HG03135 (cell line): ENCODE results near the gene COMMD10.
A peak's percentile ranks its signal among the peaks of the same experiment; 100 is the strongest.

Experiments used
- ATAC-seq: cut with Tn5 transposase; IDR thresholded peaks from one replicate; pipeline ENCODE4 v1.9.1; 2021; ENCODE audit warnings: mild to moderate bottlenecking, moderate library complexity; ENCODE audit not compliant: unreplicated experiment

The COMMD10 gene

DNA sequence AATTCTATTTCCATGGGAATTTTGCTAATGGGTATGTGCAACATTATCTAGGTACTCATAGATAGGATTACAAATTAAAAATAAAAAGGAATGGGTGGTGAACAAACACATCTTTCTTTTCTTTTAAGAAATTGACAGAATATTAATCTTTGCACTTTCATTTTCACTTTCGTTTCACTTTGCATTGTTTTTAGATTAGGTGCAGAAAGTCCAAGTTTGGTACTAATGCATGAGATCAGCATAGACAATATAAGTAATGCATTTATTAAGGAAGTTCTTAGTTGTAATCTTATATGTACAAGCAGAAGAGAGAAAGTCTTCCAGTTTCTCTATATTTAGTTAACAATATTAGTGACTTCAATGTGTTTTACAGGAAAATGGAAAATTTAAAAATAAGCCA is 196.5 kb downstream of the COMMD10 start:
- no peak for ATAC-seq

DNA sequence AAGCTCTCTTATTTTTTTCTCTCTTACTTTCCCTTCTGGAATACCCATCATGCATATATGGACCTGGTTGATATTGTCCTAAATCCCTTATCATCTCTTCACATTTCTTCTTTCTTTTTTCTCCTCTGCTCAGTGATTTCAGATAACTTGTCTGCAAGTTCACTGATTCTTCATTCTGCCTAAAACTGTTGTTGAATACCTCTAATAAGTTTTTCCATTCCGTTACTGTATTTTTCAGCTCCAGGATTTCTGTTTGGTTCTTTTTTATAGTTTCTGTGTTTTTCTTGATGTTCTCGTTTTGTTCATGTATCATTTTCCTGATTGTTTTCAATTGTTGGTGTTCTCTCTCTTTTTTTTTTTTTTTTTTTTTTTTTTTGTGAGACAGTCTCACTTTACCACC is 203.7 kb downstream of the COMMD10 start:
- no peak for ATAC-seq

DNA sequence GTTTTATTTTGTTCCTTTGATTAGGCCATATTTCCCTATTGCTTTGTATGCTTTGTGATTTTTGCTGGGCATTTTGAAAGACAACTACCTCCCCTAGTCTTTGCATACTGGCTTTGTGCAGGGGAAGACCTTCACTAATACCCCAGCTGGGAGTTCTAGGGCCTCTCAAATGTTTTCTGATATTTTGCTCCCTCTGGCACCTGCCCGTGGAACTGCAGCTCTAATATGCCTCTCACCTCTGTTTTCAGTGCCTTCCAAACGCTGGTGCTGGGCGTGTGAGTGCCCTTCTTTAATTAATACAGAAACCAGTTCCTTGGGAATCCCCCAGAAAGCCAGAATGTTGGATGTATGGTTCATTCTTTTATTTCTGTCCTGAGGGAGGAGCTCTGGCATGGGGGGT is 204.5 kb downstream of the COMMD10 start:
- no peak for ATAC-seq

DNA sequence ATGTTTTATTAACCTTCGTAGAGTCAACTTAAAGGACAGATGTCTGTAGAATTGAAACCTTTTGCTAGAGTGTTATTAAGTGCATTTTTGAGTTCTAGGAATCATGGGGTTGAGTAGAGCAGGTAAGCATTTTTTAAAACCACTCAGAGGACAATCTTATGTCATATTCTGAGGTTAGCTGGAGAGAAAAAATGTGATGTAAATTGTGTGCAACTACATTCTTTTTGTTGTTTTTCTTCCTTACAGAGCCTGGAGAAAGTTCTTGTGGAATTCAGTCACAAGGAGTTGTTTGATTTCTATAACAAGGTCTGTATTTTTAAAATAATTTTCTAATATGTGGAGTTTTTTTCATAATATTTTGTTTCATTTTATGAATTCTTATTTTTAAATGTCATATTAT is 206.4 kb downstream of the COMMD10 start:
- no peak for ATAC-seq

DNA sequence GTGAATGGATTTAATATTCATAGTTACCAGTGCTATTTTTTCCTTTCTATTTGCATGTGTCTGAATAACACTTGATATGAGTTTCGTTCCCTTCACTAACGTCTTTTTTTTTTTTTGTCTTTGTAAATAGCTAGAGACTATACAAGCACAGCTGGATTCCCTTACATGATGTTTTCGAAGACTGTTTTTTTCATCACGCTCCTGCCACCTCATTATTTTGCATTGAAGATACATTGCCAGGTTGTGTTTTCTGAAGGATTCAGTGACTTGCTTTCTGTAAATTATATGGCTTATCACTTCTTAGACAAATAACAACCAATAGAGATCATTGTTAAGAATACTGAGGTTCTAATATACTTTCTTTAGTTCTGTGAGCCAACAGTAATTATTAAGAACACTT is 207.5 kb downstream of the COMMD10 start:
- ATAC-seq = no peak

DNA sequence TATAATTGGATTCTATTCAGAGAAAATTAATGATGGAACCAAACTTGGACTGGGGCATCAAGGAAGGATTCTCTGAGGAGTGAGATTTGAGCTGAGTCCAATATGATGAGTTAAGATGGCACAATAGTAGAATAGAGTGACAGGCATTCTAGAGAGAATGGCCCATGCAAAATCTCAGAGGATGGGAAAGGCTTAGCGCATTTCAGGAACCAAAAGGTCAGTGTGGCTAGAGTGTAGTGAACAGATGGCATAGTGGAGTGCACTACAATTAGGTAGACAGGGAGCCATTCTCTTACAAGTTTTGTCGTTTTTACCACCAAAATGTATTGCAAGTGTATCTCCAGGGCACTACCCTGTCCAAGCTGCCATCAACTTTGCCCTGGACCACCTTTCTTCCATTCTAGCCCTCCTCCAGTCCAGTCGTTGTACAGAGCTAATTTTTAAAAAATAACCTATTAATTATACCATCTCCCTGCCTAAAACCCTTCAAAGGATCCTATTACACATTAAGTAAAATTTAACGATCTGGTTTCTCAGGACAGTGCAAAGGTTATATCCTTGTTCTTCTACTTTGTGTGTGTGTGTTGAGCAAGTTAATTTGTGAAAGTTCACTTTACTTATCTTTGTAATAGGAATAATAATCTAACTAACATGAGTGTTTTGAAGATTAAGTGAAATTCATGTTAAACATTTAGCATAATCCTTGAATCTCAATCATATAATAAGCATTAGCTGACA is 211.7 kb downstream of the COMMD10 start:
- no peak for ATAC-seq

DNA sequence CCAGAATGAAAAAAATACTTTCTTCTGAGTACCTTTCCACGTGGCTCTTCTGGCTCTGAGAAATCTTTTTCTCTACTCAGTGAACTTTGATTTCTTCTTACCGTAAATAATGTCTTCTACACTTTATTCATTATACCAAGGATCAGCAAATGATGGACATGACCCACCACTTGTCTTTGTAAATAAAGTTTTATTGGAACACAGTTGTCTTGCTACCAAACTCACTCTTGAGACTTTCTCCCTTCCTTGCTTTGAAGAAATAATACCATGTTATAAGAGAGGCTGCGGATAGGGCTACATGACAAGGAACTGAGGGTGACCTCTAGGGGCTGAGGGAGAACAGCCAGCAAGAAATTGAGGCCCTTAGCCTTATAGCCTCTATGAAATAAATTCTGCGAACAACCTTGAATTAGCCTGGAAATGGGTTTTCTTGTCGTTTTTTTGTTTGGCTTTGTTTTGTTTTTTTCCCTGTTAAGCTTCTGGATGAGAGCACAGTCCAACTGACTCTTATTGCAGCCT is 212.5 kb downstream of the COMMD10 start:
- ATAC-seq = no peak

DNA sequence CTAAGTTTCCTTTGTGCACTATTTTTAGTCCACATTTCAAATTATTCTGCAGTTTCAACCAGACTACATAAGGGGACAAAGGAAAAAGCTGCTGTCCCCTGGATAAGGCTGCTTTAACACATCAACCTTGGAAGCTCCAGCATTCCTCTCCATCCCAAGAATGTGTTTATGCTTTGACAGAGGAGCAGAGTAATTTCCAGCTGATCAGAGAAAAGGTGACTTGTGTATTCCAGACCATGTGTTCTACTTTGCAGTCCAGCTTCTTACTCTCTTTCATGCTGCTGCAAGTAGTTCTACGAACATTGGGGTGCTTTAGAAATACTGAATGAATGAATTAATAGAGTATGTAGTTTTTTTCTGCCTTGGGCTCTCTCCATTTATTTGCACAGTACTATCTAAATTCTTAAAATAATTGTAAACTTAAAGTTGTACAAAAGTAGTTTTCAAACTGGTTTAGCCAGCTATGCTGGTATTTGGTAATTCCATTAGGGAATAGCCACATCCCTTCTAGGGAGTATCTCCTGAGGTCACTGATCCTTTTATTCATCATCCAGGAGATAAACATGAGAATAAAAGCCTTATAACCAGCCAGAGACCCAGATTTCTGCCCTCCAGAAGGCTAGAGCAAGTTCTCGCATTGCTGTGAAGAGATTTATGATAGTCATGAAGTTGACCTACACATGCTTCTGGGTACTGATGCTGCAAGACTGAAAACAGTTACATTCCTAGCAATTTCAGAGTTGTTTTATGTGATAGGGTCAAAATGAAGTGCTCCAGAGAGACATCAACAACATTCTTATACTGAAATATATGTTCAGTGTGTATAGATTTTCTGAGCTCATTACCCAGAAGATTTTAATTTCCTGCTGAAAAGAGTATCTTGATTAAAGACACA is 215.2 kb downstream of the COMMD10 start:
- ATAC-seq = no peak

DNA sequence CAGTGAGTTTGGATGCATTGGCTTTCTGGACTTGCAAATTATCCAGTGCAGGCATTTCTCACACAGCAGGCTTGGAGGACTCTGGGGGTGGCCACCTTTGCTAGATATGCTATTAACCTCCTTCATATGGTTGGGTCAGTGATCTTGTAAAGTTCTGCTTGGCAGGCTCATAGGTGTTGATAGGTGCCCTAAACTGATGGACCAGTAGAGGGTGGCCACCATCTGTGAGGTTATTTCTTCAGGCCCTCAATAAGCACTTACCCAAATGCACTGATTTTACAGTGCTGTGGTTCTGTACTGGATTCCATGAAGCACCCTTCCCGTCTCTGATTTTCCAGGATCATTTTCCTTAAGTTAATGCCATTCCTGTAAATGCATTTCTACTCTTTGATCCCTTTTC is 216.3 kb downstream of the COMMD10 start:
- ATAC-seq = no peak

DNA sequence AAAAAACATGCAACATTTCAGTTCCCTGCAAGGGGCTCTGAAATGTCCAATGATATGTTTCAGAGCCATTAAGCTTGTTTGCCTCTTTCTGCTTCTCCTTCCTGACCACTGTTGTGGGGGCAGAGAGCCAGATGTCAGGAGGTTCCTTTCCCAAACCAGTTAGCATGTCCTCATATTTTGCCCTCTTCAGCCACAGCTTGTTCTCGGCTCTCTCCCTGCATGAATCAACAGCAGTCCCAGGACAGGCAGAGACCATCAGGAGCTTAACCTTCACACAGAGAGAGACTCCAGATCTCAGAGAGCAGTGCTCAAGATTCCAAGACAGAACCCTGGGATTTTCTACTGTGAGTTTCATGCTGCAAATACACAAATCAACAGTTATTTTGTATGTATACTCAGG is 218.5 kb downstream of the COMMD10 start:
- ATAC-seq = no peak

DNA sequence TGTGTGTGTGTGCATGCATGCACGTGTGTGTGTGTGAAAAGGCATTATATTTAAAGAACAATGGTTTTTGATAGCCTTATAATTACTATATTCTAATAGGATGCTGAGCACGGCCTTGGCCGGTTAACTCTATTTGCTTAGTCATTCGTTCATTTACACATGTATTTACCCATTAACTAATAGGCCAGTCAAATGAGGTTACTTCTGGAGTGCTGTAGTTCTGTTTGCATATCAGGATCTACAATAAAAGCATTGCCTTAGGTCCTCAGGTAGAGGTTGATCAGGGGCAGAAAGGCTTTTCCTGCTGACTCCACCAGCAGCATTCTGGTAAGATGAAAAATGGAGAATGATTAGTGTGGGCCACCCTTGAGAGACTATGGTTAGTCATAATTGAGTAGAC is 219.0 kb downstream of the COMMD10 start:
- ATAC-seq = no peak

DNA sequence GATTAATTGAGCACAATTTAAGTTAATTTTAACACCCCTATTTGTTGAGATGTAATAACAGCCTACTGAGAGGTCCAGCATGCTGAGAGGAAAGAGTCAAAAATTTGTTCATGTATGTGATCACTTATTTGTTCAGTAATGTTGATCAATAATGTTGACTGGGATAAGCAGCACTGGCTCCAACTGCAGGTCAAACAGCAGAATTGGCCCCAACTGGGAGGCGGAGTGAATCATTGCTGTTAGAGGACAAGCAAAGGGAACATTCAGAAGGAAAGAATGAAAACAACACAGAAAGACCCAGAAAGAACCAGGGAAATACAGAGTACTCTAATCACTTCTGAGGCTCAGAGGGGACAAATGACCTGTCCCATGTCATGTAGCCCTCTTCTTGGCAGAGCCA is 221.1 kb downstream of the COMMD10 start:
- no peak for ATAC-seq

DNA sequence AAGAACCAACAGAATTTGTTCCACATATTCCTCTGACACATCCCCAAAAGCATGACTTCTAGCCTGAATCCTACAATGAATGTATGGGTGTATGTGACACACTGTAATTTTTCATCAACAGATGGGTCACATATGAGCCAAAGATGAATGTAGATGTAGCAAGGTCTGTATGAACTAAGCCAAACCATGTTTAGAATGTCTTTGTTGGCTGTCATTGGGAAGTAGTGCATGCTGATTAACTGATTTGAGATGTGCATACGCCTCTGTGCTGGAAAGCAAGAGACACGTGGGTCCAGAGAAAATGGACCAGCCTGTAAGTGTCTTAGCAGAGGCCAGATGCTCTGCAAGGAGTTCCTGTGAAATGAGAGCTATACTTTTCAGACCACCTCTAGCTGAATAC is 222.0 kb downstream of the COMMD10 start:
- no peak for ATAC-seq

DNA sequence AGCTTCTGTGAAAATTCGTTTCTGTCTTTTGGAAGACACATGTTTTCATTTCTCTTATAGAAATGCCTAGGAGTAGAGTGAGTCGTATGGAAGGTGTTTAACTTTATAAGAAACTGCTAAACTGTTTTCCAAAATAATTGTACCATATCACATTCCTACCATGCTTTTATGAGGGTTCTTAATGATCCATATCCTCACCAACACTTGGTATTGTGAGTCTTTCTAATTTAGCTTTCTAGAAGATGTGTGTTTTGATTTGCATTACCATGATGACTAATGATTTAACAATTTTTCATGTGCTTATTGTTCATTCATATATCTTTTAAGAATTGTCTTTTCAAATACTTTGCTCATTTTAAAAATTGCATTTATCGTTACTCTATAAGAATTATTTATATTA is 223.6 kb downstream of the COMMD10 start:
- ATAC-seq = no peak

DNA sequence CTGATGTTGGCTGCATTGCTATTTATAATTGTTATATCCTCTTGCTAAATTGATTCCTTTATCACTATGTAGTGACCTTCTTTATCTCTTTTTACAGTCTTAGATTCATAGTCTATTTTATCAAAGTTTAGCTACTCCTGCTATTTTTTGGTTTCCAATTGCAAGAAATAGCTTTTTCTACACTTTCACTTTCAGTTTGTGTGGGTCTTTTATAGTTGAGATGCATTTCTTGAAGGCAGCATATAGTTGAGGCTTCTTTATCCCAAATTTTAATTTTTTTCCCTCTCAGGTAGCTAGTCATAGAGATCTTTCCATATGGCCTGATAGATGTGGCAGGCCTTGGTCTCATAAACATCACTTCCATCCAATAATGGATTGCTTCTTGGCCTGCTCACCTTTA is 228.5 kb downstream of the COMMD10 start:
- no peak for ATAC-seq

DNA sequence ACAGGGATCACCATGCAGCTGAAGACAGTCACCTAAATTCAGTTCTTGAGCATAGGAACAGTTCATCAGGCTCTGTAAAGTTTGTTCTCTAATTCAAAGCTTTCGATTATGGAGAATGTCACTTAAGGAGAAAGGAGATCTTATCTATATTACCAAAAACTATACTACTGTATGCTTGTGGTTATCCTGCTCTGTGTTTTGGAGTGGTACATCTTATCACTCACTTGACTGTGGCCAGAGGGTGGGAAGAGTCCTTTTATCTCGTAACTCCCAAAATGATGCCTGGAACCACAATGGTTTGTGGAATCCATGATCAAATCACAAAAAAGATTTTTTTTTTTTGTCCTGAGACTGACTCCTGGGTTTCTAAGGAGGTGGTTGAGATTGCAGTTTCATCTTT is 230.7 kb downstream of the COMMD10 start:
- ATAC-seq = no peak

DNA sequence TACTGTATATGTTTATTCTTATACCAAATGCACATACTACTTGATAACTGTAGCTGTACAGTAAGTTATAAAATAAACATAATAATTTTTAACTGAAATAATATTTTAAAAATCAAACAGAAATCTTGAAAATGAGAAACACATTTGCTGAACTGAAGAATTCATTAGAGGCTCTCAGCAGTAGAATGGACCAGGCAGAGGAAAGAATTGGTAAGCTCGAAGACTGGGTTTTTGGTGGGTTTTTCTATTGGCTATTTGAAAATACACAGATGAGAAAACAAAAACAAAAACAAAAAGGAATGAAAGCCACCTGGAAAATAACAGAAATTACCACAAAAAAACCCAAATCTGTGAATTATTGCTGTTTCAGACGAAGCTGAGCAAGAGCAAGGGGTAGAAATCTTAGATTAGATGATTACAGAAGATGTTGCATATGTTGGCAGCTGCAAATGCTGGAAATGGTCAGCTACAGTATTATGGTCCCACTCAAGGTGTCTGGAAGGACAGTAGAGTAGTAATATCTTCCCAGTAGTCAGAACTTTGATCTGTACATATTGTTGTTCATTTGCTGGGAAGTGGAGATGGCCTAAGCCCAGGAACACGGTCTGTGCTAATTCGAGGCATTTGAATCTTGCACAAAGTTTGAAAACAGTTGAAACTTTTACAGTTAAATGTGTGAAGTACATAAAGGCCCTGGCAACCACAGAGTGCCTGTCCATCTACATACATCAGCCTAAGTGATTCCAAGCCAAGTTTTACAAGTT is 233.4 kb downstream of the COMMD10 start:
- ATAC-seq = no peak

DNA sequence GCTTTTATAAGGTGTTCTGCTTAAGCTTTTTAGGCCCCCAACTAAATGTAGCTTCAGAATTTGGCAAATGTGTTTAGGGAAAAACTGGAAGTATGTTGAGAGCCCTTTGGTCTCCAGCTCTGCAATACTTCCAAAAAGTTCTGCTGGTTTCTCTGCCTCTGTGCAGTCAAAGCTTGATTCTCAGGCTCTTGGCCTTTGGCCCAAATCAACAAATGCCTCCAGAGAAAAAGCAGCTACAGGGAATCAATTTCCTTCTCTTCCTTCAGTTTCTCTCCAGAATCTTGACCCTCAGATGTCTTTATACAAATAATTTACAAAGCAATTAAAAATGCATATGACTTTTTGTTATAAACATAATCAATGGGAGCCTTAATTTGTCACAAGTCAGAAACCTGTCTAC is 235.7 kb downstream of the COMMD10 start:
- ATAC-seq = no peak

DNA sequence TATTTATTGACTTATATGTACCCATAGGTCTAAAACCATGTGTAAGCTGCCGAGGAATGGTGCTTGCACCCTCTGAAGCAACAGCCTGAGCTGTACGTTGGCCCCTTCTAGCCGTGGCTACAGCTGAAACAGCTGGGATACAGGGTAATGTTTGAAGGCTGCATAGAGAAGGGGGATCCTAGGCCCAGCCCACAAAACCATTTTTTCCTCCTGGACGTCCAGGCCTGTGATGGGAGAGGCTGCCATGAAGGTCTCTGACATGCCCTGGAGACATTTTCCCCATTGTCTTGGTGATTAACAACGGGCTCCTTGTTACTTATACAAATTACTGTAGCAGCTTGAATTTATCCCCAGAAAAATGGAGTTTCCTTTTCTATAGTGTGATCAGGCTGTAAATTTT is 244.7 kb downstream of the COMMD10 start:
- no peak for ATAC-seq

DNA sequence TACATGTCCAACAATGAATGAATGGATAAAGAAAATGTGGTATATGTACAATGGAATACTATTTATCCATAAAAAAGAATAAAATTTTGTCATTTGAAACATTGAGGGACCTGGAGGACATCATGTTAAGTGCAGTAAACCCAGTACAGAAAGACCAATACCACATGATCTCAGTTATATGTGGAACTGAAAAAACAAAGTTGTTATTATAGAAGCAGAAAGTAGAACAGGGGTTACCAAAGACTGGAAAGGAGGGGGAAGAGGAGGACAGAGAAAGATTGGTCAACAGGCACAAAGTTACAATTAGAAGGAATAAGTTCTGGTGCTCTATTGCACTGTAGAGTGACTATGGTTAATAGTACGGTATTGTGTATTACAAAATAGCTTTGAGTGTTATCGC is 256.0 kb downstream of the COMMD10 start:
- ATAC-seq = peak; percentile 59
